AG09309 (cell line): Measurements from ENCODE around the gene CFAP54.

Source experiments
- DNase-seq: peaks from one replicate; pipeline ENCODE4 v3.0.0-alpha.2; 2010; ENCODE audit warnings: low read depth
- H3K4me3 ChIP-seq: 2 replicates; pipeline ENCODE4 v1.5.1; 2011; ENCODE audit warnings: mild to moderate bottlenecking, low read depth, low read length, moderate library complexity; ENCODE audit not compliant: control insufficient read depth
- CTCF ChIP-seq: IDR thresholded peaks from 2 replicates; pipeline ENCODE4 v1.5.1; 2011; ENCODE audit warnings: mild to moderate bottlenecking, low read depth, low read length, inconsistent platforms; ENCODE audit not compliant: insufficient read depth, control insufficient read depth; ENCODE audit errors: missing control alignments

CFAP54 gene

GRCh38 chr12:96881608-96882007 is 392.2 kb downstream of the CFAP54 start:
- H3K4me3 ChIP-seq: no peak overlapping the region
- TF ChIP-seq CTCF: no peak
- no peak for DNase-seq

GRCh38 chr12:96882862-96883261 is 393.5 kb downstream of the CFAP54 start:
- no peak for DNase-seq
- no peak for TF ChIP-seq CTCF
- no peak overlapping the region for H3K4me3 ChIP-seq

- H3K4me3 ChIP-seq: no peak overlapping the region
- DNase-seq: no peak
- no peak for TF ChIP-seq CTCF
Measured at GRCh38 chr12:96883571-96883970, 394.2 kb downstream of the CFAP54 start.

- no peak overlapping the region for H3K4me3 ChIP-seq
- TF ChIP-seq CTCF: no peak
- DNase-seq: no peak
Measured at GRCh38 chr12:96886998-96887677, 397.8 kb downstream of the CFAP54 start.

- TF ChIP-seq CTCF: no peak
- H3K4me3 ChIP-seq: no peak overlapping the region
- DNase-seq: no peak
Measured at GRCh38 chr12:96889273-96889933, 400.0 kb downstream of the CFAP54 start.

- no peak overlapping the region for H3K4me3 ChIP-seq
- no peak for DNase-seq
- no peak for TF ChIP-seq CTCF
Measured at GRCh38 chr12:96890331-96890730, 401.0 kb downstream of the CFAP54 start.

GRCh38 chr12:96892104-96892503 is 402.7 kb downstream of the CFAP54 start:
- H3K4me3 ChIP-seq: no peak overlapping the region
- no peak for TF ChIP-seq CTCF
- DNase-seq: no peak
